Smooth muscle cell (in vitro differentiated cells): ENCODE measurements around the gene FBXL14. TPM values are rescaled to one million over a fixed set of nuclear protein-coding genes. Genes with fewer than 3 reads are reported as not detected.

ENCODE experiments used
- DNase-seq: peaks from one replicate; lab custom pipeline; 2025; ENCODE audit not compliant: unreplicated experiment; lab: John Stamatoyannopoulos, UW
- H2AFZ ChIP-seq: fragments of 200-600 bp; sonication (generic); 2 replicates; pipeline ENCODE4 v1.6.0; 2016; ENCODE audit warnings: antibody characterized with exemption, low read depth, mild to moderate bottlenecking
- H3F3A ChIP-seq: fragments of 200-600 bp; sonication (generic); 2 replicates; pipeline ENCODE4 v1.6.0; 2017; ENCODE audit warnings: antibody characterized with exemption, low read depth
- H3K27ac ChIP-seq: fragments of 200-600 bp; sonication (generic); 2 replicates; pipeline ENCODE4 v1.5.1; 2016; ENCODE audit warnings: low read depth, mild to moderate bottlenecking
- H3K27me3 ChIP-seq: fragments of 200-600 bp; sonication (generic); 2 replicates; pipeline ENCODE4 v1.6.1; 2016; ENCODE audit warnings: low read depth, mild to moderate bottlenecking
- H3K36me3 ChIP-seq: fragments of 200-600 bp; sonication (generic); 2 replicates; pipeline ENCODE4 v1.5.1; 2016; ENCODE audit warnings: low read depth
- H3K4me1 ChIP-seq: fragments of 200-600 bp; sonication (generic); 2 replicates; pipeline ENCODE4 v1.5.1; 2016; ENCODE audit warnings: low read depth
- H3K4me2 ChIP-seq: fragments of 200-600 bp; sonication (generic); 2 replicates; pipeline ENCODE4 v1.6.0; 2016; ENCODE audit warnings: mild to moderate bottlenecking
- H3K4me3 ChIP-seq: fragments of 200-600 bp; sonication (generic); 2 replicates; pipeline ENCODE4 v1.5.1; 2016; ENCODE audit warnings: mild to moderate bottlenecking
- H3K79me2 ChIP-seq: fragments of 200-600 bp; sonication (generic); 2 replicates; pipeline ENCODE4 v1.6.0; 2016; ENCODE audit warnings: low read depth, mild to moderate bottlenecking
- H3K9ac ChIP-seq: fragments of 200-600 bp; sonication (generic); 2 replicates; pipeline ENCODE4 v1.6.0; 2016; ENCODE audit warnings: low read depth
- H3K9me3 ChIP-seq: fragments of 200-600 bp; sonication (generic); replicated peaks from 2 replicates; pipeline ENCODE4 v1.5.1; 2016; ENCODE audit warnings: low read depth
- H4K20me1 ChIP-seq: fragments of 200-600 bp; sonication (generic); 2 replicates; pipeline ENCODE4 v1.6.0; 2016; ENCODE audit warnings: low read depth
- CTCF ChIP-seq: fragments of 200-600 bp; sonication (generic); IDR thresholded peaks from 2 replicates; pipeline ENCODE4 v1.5.1; 2017; ENCODE audit warnings: borderline replicate concordance, mild to moderate bottlenecking, antibody characterized with exemption; ENCODE audit not compliant: insufficient read depth, poor library complexity, severe bottlenecking
- WGBS: methylation state at CpG from one replicate; pipeline ENCODE4 v1.1.7; 2016; ENCODE audit warnings: low lambda C conversion rate; 5-methylcytosine and 5-hydroxymethylcytosine counted together
- polyA plus RNA-seq: library from polyadenylated mRNA; unstranded; fragments of >200 nt; fragmentation: Nextera tagmentation; extraction: Ambion mirVana; gene quantifications from 2 replicates; pipeline ENCODE4 v1.2.1, GENCODE V29; 2016
- total RNA-seq: library from RNA; depleted of rRNA; stranded (reverse); fragments of >200 nt; gene quantifications from 2 replicates; pipeline ENCODE4 v1.2.3, GENCODE V29; 2014

The FBXL14 gene
- total and polyA plus RNA-seq, 2 experiments from 2014 or later, result 5.0 to 9.3 TPM

- Histone ChIP-seq H3K36me3 (no peaks in the 10 kb centered on the region), H3F3A (no peaks in the 10 kb centered on the region), H3K4me3 (no peak overlapping the region), H3K9me3 (no peaks in the 10 kb centered on the region), H3K4me2 (no peak overlapping the region), H4K20me1 (peaks cover 24% of the 10 kb centered on the region), H3K27ac (no peak overlapping the region), H3K79me2 (no peaks in the 10 kb centered on the region), H3K27me3 (peaks cover 8% of the 10 kb centered on the region), H3K4me1 (peaks cover 8% of the 10 kb centered on the region), H3K9ac (no peak overlapping the region), H2AFZ (no peak overlapping the region)
- 93% methylated on average over 14 of the region's 14 CpGs for WGBS
- no peak for TF ChIP-seq CTCF
- DNase-seq, result no peak
Measured at GRCh38 chr12:1553987-1554982, 40.1 kb downstream of the FBXL14 start.

- no peak for TF ChIP-seq CTCF
- H3F3A ChIP-seq, result no peaks in the 10 kb centered on the region
- no peaks in the 10 kb centered on the region for H3K79me2 ChIP-seq
- no peak overlapping the region for H2AFZ ChIP-seq
- H3K27me3 ChIP-seq, result peaks cover 7% of the 10 kb centered on the region
- no peak overlapping the region for H3K9ac ChIP-seq
- no peak for DNase-seq
- H3K9me3 ChIP-seq, result no peaks in the 10 kb centered on the region
- peaks cover 23% of the 10 kb centered on the region for H4K20me1 ChIP-seq
- no peaks in the 10 kb centered on the region for H3K36me3 ChIP-seq
- peaks cover 8% of the 10 kb centered on the region for H3K4me1 ChIP-seq
- no peak overlapping the region for H3K4me3 ChIP-seq
- 97% methylated on average over 14 of the region's 14 CpGs for WGBS
- H3K4me2 ChIP-seq, result no peak overlapping the region
- H3K27ac ChIP-seq, result no peak overlapping the region
Measured at GRCh38 chr12:1553536-1553935, 40.8 kb downstream of the FBXL14 start.

- H3K4me1 ChIP-seq, result peaks cover 8% of the 10 kb centered on the region
- H3F3A ChIP-seq, result no peaks in the 10 kb centered on the region
- peak overlapping the region; percentile 52 for H3K4me2 ChIP-seq
- no peak overlapping the region for H3K27ac ChIP-seq
- H3K4me3 ChIP-seq, result no peak overlapping the region
- H3K9me3 ChIP-seq, result no peaks in the 10 kb centered on the region
- TF ChIP-seq CTCF, result no peak
- H3K36me3 ChIP-seq, result no peaks in the 10 kb centered on the region
- no peak for DNase-seq
- H3K27me3 ChIP-seq, result peaks cover 7% of the 10 kb centered on the region
- WGBS, result 69% methylated on average over 12 of the region's 12 CpGs
- no peaks in the 10 kb centered on the region for H3K79me2 ChIP-seq
- peaks cover 24% of the 10 kb centered on the region for H4K20me1 ChIP-seq
- H3K9ac ChIP-seq, result no peak overlapping the region
- no peak overlapping the region for H2AFZ ChIP-seq
Measured at GRCh38 chr12:1552911-1553491, 41.4 kb downstream of the FBXL14 start.
